A673 (cell line): Measurements from ENCODE around the gene LINGO3.

Source experiments
- EZH2 ChIP-seq: fragments of 200-600 bp; sonication (generic); IDR thresholded peaks from 2 replicates; pipeline ENCODE4 v1.6.1; 2017; ENCODE audit warnings: borderline replicate concordance, low read depth, mild to moderate bottlenecking, mixed read lengths, antibody characterized with exemption, low read length; ENCODE audit not compliant: poor library complexity, severe bottlenecking
- TF ChIP-seq, protein P1 (sequence below): fragments of 300-800, 200-600 bp; sonication (generic); conservative IDR thresholded peaks from 2 replicates; pipeline ENCODE4 v1.5.1; 2017; ENCODE audit warnings: low read depth, mild to moderate bottlenecking, antibody characterized with exemption, low read length, moderate library complexity, mixed read lengths

DNA sequence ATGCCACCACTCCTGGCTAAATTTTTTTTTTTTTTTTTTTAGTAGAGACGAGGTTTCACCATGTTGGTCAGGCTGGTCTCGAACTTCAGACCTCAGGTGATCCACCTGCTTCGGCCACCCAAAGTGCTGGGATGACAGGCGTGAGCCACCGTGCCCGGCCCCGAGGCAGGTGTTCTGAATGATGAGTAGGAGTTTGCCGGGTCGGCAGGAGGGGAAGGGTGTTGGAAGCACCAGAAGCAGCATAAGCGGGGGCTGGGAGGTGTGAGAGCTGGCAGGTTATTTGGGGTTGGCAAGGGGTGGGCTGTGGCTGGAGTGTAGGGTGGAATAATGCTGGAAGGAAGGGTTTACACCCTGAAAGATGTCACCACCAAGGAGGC, 22.3 kb upstream of the LINGO3 start:
- TF ChIP-seq, protein P1, sequence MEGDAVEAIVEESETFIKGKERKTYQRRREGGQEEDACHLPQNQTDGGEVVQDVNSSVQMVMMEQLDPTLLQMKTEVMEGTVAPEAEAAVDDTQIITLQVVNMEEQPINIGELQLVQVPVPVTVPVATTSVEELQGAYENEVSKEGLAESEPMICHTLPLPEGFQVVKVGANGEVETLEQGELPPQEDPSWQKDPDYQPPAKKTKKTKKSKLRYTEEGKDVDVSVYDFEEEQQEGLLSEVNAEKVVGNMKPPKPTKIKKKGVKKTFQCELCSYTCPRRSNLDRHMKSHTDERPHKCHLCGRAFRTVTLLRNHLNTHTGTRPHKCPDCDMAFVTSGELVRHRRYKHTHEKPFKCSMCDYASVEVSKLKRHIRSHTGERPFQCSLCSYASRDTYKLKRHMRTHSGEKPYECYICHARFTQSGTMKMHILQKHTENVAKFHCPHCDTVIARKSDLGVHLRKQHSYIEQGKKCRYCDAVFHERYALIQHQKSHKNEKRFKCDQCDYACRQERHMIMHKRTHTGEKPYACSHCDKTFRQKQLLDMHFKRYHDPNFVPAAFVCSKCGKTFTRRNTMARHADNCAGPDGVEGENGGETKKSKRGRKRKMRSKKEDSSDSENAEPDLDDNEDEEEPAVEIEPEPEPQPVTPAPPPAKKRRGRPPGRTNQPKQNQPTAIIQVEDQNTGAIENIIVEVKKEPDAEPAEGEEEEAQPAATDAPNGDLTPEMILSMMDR = no peak
- no peak for TF ChIP-seq EZH2
